HUDEP-2 (cell line): Measurements from ENCODE around the gene SRSF2.

Experiments
- DNase-seq, 76 experiments: peaks; one replicate each; lab custom pipeline; 2025; ENCODE audit not compliant: unreplicated experiment in 76 of 76; lab: John Stamatoyannopoulos, UW

Gene SRSF2

DNA sequence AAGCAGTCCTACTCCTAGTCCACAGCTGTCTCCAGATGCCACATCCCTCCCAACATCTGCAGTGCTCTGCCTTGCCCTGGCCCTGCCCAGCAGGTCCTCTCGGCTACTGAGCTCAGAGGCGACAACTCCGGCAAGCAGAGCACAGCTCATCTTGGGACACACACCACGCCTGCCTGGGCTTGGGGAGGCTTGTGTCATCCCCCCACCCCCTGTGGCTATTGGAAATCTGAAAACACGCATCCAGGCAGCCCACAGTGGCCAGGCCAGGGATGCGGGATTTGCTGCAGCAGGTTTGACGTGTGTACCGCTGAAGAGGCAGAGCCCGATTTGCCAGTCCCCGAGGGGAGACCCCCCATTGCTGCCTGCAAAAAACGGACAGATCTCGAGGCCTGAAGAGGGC lies 51.8 kb downstream of the SRSF2 start:
- no peak for DNase-seq

DNA sequence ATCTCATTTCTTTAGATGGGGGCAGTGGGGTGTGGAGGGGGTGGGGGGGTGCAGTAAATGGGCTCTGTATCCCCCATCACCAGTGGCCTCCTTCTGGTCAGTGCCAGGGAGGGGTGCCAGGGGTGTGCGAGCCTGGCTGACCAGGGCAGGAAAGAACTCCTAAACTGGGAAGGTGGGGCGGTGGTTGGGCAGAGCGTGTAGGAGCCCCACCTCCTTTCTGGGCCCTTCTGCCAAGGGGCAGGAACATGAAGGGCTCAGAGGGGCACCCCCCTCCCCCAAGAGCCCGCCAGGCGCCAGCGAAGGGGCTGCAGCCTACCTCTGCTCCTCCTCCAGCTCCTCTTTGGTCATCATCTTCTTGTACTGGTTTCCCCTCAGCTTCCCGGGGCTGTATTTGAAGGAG lies 52.4 kb downstream of the SRSF2 start:
- no peak for DNase-seq
